Ovary (tissue), 3 donors: ENCODE results near the gene RSPH1.

Source experiments
- CTCF ChIP-seq, 3 donors: fragments of 450-650 bp in 2 of 3; fragments of 200-600 bp in 1 of 3; IDR thresholded peaks; one replicate each; pipeline versions ENCODE4 v1.5.1 to v1.8.0; 2016 to 2022; ENCODE audit warnings: antibody characterized with exemption in 3 of 3, mild to moderate bottlenecking in 1 of 3
- EP300 ChIP-seq: sonication (generic); formaldehyde crosslinking; IDR thresholded peaks from one replicate; pipeline ENCODE4 v1.6.1; 2017; ENCODE audit warnings: antibody characterized with exemption
- POLR2A ChIP-seq: fragments of 450-650 bp; IDR thresholded peaks from one replicate; pipeline ENCODE4 v1.6.1; 2017; ENCODE audit warnings: antibody characterized with exemption, mild to moderate bottlenecking, moderate library complexity
- donor health status: DM: no; HTN: no; CAD: no.

GRCh38 chr21:42435401-42435800 is 60.6 kb downstream of the RSPH1 start:
- TF ChIP-seq CTCF (IDR thresholded peaks at IDR 0.05) (no peak), POLR2A (no peak), EP300 (no peak)
